Endothelial cell of umbilical vein (primary cell): ENCODE measurements around the gene RNF4. TPM values are rescaled to one million over a fixed set of nuclear protein-coding genes. Genes with fewer than 3 reads are reported as not detected.

Source experiments
- BruUV-seq: library from RNA; stranded (reverse); fragments of 400-500 nt; replicated peaks from 2 replicates; lab custom pipeline; 2021; lab: Mats Ljungman, UMichigan
- CTCF ChIA-PET: fragments of 300-600, 350-600 bp; sonication (Branson Sonifier 250); formaldehyde crosslinking; loops from one replicate; lab custom pipeline; 2021; ENCODE audit warnings: antibody characterized with exemption, inconsistent platforms; lab: Charles Lee
- POLR2A ChIA-PET: fragments of 300-600, 350-600 bp; sonication (Branson Sonifier 250); formaldehyde crosslinking; loops from one replicate; lab custom pipeline; 2021; ENCODE audit warnings: antibody characterized with exemption, inconsistent platforms; lab: Charles Lee
- DNase-seq: peaks from one replicate; pipeline ENCODE4 v3.0.0-alpha.2; 2011; ENCODE audit warnings: low read depth, low spot score
- FAIRE-seq: peaks from 2 replicates; lab custom pipeline; 2011; peaks lifted over from hg19 to GRCh38; lab: Jason Lieb, UNC
- H2AFZ ChIP-seq: 2 replicates; pipeline ENCODE4 v1.6.0; 2012; ENCODE audit warnings: low read depth, low read length, control low read depth, inconsistent platforms
- H3K27ac ChIP-seq: 2 replicates; pipeline ENCODE4 v1.5.1; 2011; ENCODE audit warnings: low read depth, mild to moderate bottlenecking, control low read depth, low read length, moderate library complexity; ENCODE audit not compliant: insufficient read depth
- H3K27me3 ChIP-seq, 2 experiments: 2 replicates each; pipeline versions ENCODE4 v1.6.0 to v1.6.1; 2011; ENCODE audit warnings: low read length in 2 of 2, mixed read lengths in 1 of 2; ENCODE audit not compliant: control insufficient read depth in 2 of 2, insufficient read depth in 2 of 2
- H3K36me3 ChIP-seq, 2 experiments: 2 replicates in 1 of 2; 3 replicates in 1 of 2; pipeline ENCODE4 v1.5.1; 2011; ENCODE audit warnings: low read length in 2 of 2, mild to moderate bottlenecking in 1 of 2, moderate library complexity in 1 of 2; ENCODE audit not compliant: control insufficient read depth in 2 of 2, insufficient read depth in 2 of 2; ENCODE audit errors: extremely low read depth in 1 of 2
- H3K4me1 ChIP-seq: 3 replicates; pipeline ENCODE4 v1.5.1; 2011; ENCODE audit warnings: mild to moderate bottlenecking, low read length; ENCODE audit not compliant: control insufficient read depth, insufficient read depth; ENCODE audit errors: extremely low read depth
- H3K4me2 ChIP-seq: 2 replicates; pipeline ENCODE4 v1.6.1; 2011; ENCODE audit warnings: low read length, control low read depth, mixed read lengths; ENCODE audit not compliant: insufficient read depth
- H3K4me3 ChIP-seq, 3 experiments: fragments of 200-600 bp in 1 of 3; sonication (generic), shearing (Covaris generic) in 1 of 3; replicated peaks in 1 of 3; 2 replicates each; pipeline ENCODE4 v1.5.1; 2011 to 2016; ENCODE audit warnings: control low read depth in 3 of 3, low read length in 3 of 3, mild to moderate bottlenecking in 2 of 3, inconsistent platforms in 1 of 3, low read depth in 1 of 3, moderate library complexity in 1 of 3; ENCODE audit not compliant: insufficient read depth in 1 of 3
- H3K79me2 ChIP-seq: 2 replicates; pipeline ENCODE4 v1.6.0; 2012; ENCODE audit warnings: low read length, inconsistent platforms; ENCODE audit not compliant: control insufficient read depth, insufficient read depth
- H3K9ac ChIP-seq: replicated peaks from 2 replicates; pipeline ENCODE3; 2011; ENCODE audit warnings: low read length, control low read depth; ENCODE audit not compliant: insufficient read depth; ENCODE audit errors: extremely low read depth
- H3K9me1 ChIP-seq: replicated peaks from 3 replicates; pipeline ENCODE4 v1.6.0; 2011; ENCODE audit warnings: mild to moderate bottlenecking, low read length; ENCODE audit not compliant: control insufficient read depth, insufficient read depth; ENCODE audit errors: extremely low read depth
- H3K9me3 ChIP-seq: replicated peaks from 2 replicates; pipeline ENCODE4 v1.5.1; 2012; ENCODE audit warnings: low read length, inconsistent platforms; ENCODE audit not compliant: control insufficient read depth, insufficient read depth
- H4K20me1 ChIP-seq: replicated peaks from 2 replicates; pipeline ENCODE3; 2011; ENCODE audit warnings: mild to moderate bottlenecking, low read length; ENCODE audit not compliant: control insufficient read depth, insufficient read depth; ENCODE audit errors: extremely low read depth
- EZH2 ChIP-seq: IDR thresholded peaks from 2 replicates; pipeline ENCODE4 v1.6.1; 2012; ENCODE audit warnings: borderline replicate concordance, low read depth, mild to moderate bottlenecking, moderate library complexity, low read length, inconsistent platforms; ENCODE audit not compliant: severe bottlenecking
- FOS ChIP-seq: IDR thresholded peaks from 2 replicates; pipeline ENCODE4 v1.6.1; 2011; ENCODE audit warnings: mild to moderate bottlenecking, low read length, moderate library complexity, borderline replicate concordance; ENCODE audit not compliant: insufficient read depth
- GATA2 ChIP-seq: IDR thresholded peaks from 2 replicates; pipeline ENCODE4 v1.7.0; 2011; ENCODE audit warnings: low read depth, mild to moderate bottlenecking, moderate library complexity, mixed read lengths, low read length; ENCODE audit not compliant: insufficient read length, insufficient read depth
- JUN ChIP-seq: IDR thresholded peaks from 2 replicates; pipeline ENCODE4 v1.6.1; 2011; ENCODE audit warnings: borderline replicate concordance, low read depth; ENCODE audit not compliant: insufficient read length, insufficient read depth
- MAX ChIP-seq: IDR thresholded peaks from 2 replicates; pipeline ENCODE4 v1.6.1; 2011; ENCODE audit not compliant: insufficient read depth, insufficient read length
- MYC ChIP-seq: IDR thresholded peaks from one replicate; pipeline ENCODE4 v1.6.1; 2011; ENCODE audit warnings: mild to moderate bottlenecking, low read depth, low read length
- POLR2A ChIP-seq: IDR thresholded peaks from 2 replicates; pipeline ENCODE4 v1.6.1; 2012; ENCODE audit warnings: low read depth, mild to moderate bottlenecking, control low read depth, low read length
- POLR2AphosphoS5 ChIP-seq: IDR thresholded peaks from 2 replicates; pipeline ENCODE4 v1.6.1; 2012; ENCODE audit warnings: low read depth, mild to moderate bottlenecking, control low read depth, low read length, moderate library complexity; ENCODE audit not compliant: insufficient read depth
- dilution Hi-C: fragments of 300-500 bp; cut with MboI; formaldehyde crosslinking; loops from one replicate; pipeline ENCODE4 v1.15.0; 2019; ENCODE audit warnings: low sequenced_read_pairs; ENCODE audit not compliant: extremely low pct_ligation_motif_present
- intact Hi-C: fragments of 100-400 bp; cut with micrococcal nuclease; formaldehyde crosslinking; loops from one replicate; pipeline ENCODE4 v1.10.0; 2022
- polyA plus RNA-seq, 4 experiments: library from polyadenylated mRNA; depleted of rRNA in 3 of 4; stranded (reverse) in 3 of 4; unstranded in 1 of 4; fragments of >200 nt; gene quantifications; 2 replicates each; pipeline versions ENCODE4 v1.2.1 to v1.2.3, GENCODE V29; 2011 to 2012; ENCODE audit warnings: missing spikeins in 1 of 4
- total RNA-seq: library from RNA; stranded (reverse); gene quantifications from 2 replicates; pipeline ENCODE4 v1.2.3, GENCODE V29; 2021
- TF ChIP-seq, protein P1 (sequence below), 2 donors: IDR thresholded peaks; 1 replicate in 1 of 2; 2 replicates in 1 of 2; pipeline ENCODE4 v1.5.1; 2011; ENCODE audit warnings: low read length in 2 of 2, mild to moderate bottlenecking in 2 of 2, moderate library complexity in 2 of 2, control low read depth in 1 of 2, inconsistent platforms in 1 of 2, low read depth in 1 of 2; ENCODE audit not compliant: insufficient read depth in 1 of 2; ENCODE audit errors: extremely low read depth in 1 of 2

RNF4 gene
- total and polyA plus RNA-seq, 2 donors (not counting 3 experiments of a cell fraction or from before 2014, with no cell fraction given) = 64.3 to 71.4 TPM

- H3K4me1 ChIP-seq = no peaks in the 10 kb centered on the region
- ChIA-PET POLR2A (no interaction called here), CTCF (interaction anchor here (0.7 to 2.5 kb wide), 3 partner anchors 8 to 231 kb away, joined by 3 to 11 read pairs (median 5); no protein-coding TSS in a partner anchor)
- no peaks in the 10 kb centered on the region for H3K9me1 ChIP-seq
- BruUV-seq = no TSS peak
- no peaks in the 10 kb centered on the region for H3K36me3 ChIP-seq
- FAIRE-seq (no peak), DNase-seq (no peak)
- dilution Hi-C loops (no loop called here), intact Hi-C loops (no loop called here)
- no peaks in the 10 kb centered on the region for H3K27me3 ChIP-seq
- H3K79me2 ChIP-seq = no peaks in the 10 kb centered on the region
- H3K4me2 ChIP-seq = no peak overlapping the region
- no peaks in the 10 kb centered on the region for H3K9me3 ChIP-seq
- TF ChIP-seq MAX (no peak), EZH2 (no peak), MYC (no peak), GATA2 (no peak), POLR2A (no peak), FOS (no peak), JUN (no peak), POLR2AphosphoS5 (no peak)
- TF ChIP-seq, protein P1, sequence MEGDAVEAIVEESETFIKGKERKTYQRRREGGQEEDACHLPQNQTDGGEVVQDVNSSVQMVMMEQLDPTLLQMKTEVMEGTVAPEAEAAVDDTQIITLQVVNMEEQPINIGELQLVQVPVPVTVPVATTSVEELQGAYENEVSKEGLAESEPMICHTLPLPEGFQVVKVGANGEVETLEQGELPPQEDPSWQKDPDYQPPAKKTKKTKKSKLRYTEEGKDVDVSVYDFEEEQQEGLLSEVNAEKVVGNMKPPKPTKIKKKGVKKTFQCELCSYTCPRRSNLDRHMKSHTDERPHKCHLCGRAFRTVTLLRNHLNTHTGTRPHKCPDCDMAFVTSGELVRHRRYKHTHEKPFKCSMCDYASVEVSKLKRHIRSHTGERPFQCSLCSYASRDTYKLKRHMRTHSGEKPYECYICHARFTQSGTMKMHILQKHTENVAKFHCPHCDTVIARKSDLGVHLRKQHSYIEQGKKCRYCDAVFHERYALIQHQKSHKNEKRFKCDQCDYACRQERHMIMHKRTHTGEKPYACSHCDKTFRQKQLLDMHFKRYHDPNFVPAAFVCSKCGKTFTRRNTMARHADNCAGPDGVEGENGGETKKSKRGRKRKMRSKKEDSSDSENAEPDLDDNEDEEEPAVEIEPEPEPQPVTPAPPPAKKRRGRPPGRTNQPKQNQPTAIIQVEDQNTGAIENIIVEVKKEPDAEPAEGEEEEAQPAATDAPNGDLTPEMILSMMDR (IDR thresholded peaks at IDR 0.05; ENCODE audit: extremely low read depth in 1 of 2, insufficient read depth in 1 of 2, low read depth in 1 of 2, low read length in 2 of 2) = no peak
- H3K9ac ChIP-seq = no peak overlapping the region
- H4K20me1 ChIP-seq = no peaks in the 10 kb centered on the region
- H2AFZ ChIP-seq = no peak overlapping the region
- no peak overlapping the region for H3K4me3 ChIP-seq
- no peak overlapping the region for H3K27ac ChIP-seq
Observed at GRCh38 chr4:2450394-2451035, 18.4 kb upstream of the RNF4 start.
